IMR-90 (cell line): ENCODE measurements around the gene ATF1. TPM values are rescaled to one million over a fixed set of nuclear protein-coding genes. Genes with fewer than 3 reads are reported as not detected.

Experiments
- ATAC-seq: fragments of 200-7000 bp; cut with Tn5 transposase; 2 replicates; pipeline ENCODE4 v1.9.1; 2020; ENCODE audit warnings: low read depth, mild to moderate bottlenecking, moderate library complexity
- BruUV-seq: library from RNA; stranded (reverse); fragments of 400-500 nt; replicated peaks from 2 replicates; lab custom pipeline; 2021; lab: Mats Ljungman, UMichigan
- CTCF ChIA-PET: fragments of 300-600 bp; formaldehyde crosslinking; extraction: SDS; loops from one replicate; lab custom pipeline; 2021; ENCODE audit warnings: antibody characterized with exemption; lab: Yijun Ruan, JAX
- POLR2A ChIA-PET: fragments of 300-600 bp; sonication (Branson Sonifier 250); formaldehyde crosslinking; loops from one replicate; lab custom pipeline; 2022; ENCODE audit warnings: antibody characterized with exemption; ENCODE audit not compliant: unreplicated experiment; lab: Charles Lee
- DNase-seq: peaks from one replicate; pipeline ENCODE4 v3.0.0; 2013
- H2AFZ ChIP-seq: replicated peaks from 2 replicates; pipeline ENCODE3; 2013; ENCODE audit warnings: low read length, mild to moderate bottlenecking; ENCODE audit not compliant: poor library complexity
- H2AK5ac ChIP-seq: 2 replicates; pipeline ENCODE4 v1.6.1; 2013; ENCODE audit warnings: low read depth, low read length, inconsistent platforms
- H2AK9ac ChIP-seq: replicated peaks from 2 replicates; pipeline ENCODE3; 2013; ENCODE audit warnings: mild to moderate bottlenecking, low read depth, low read length, moderate library complexity; ENCODE audit not compliant: poor library complexity
- H2BK120ac ChIP-seq: 2 replicates; pipeline ENCODE4 v1.6.1; 2013; ENCODE audit warnings: low read depth, low read length, inconsistent platforms
- H2BK15ac ChIP-seq: 3 replicates; pipeline ENCODE4 v1.6.1; 2013; ENCODE audit warnings: low read depth, low read length, inconsistent platforms
- H2BK20ac ChIP-seq: 2 replicates; pipeline ENCODE4 v1.6.1; 2013; ENCODE audit warnings: low read depth, mild to moderate bottlenecking, inconsistent platforms, low read length, moderate library complexity
- H2BK5ac ChIP-seq: 2 replicates; pipeline ENCODE4 v1.6.1; 2013; ENCODE audit warnings: mild to moderate bottlenecking, low read depth, low read length, inconsistent platforms; ENCODE audit not compliant: poor library complexity, severe bottlenecking
- H3K14ac ChIP-seq: replicated peaks from 2 replicates; pipeline ENCODE4 v1.6.1; 2013; ENCODE audit warnings: low read depth, low read length, inconsistent platforms
- H3K18ac ChIP-seq: 2 replicates; pipeline ENCODE4 v1.6.1; 2013; ENCODE audit warnings: low read depth, low read length, control low read depth
- H3K23ac ChIP-seq: 2 replicates; pipeline ENCODE4 v1.6.1; 2013; ENCODE audit warnings: low read depth, low read length, inconsistent platforms
- H3K27ac ChIP-seq: 2 replicates; pipeline ENCODE4 v1.5.1; 2013; ENCODE audit warnings: mild to moderate bottlenecking, control low read depth, low read length; ENCODE audit not compliant: insufficient read depth
- H3K27me3 ChIP-seq: 2 replicates; pipeline ENCODE4 v1.6.1; 2013; ENCODE audit warnings: low read length; ENCODE audit not compliant: control insufficient read depth, insufficient read depth
- H3K36me3 ChIP-seq: 2 replicates; pipeline ENCODE4 v1.6.1; 2013; ENCODE audit warnings: low read length, mixed read lengths; ENCODE audit not compliant: control insufficient read depth, insufficient read depth
- H3K4ac ChIP-seq: 2 replicates; pipeline ENCODE4 v1.6.1; 2013; ENCODE audit warnings: low read depth, low read length, inconsistent platforms
- H3K4me1 ChIP-seq: 2 replicates; pipeline ENCODE4 v1.6.1; 2013; ENCODE audit warnings: low read length, mixed read lengths; ENCODE audit not compliant: control insufficient read depth, insufficient read depth
- H3K4me2 ChIP-seq: 2 replicates; pipeline ENCODE4 v1.6.1; 2013; ENCODE audit warnings: low read depth, mild to moderate bottlenecking, control low read depth, low read length, moderate library complexity
- H3K4me3 ChIP-seq: 2 replicates; pipeline ENCODE4 v1.5.1; 2013; ENCODE audit warnings: low read depth, mild to moderate bottlenecking, control low read depth, low read length, moderate library complexity; ENCODE audit not compliant: insufficient read depth
- H3K56ac ChIP-seq: 2 replicates; pipeline ENCODE4 v1.6.1; 2013; ENCODE audit warnings: low read length, inconsistent platforms; ENCODE audit not compliant: insufficient read depth; ENCODE audit errors: extremely low read depth
- H3K79me1 ChIP-seq, 2 experiments: 2 replicates each; pipeline ENCODE4 v1.6.1; 2013; ENCODE audit warnings: low read length in 2 of 2, inconsistent platforms in 1 of 2, low read depth in 1 of 2
- H3K9ac ChIP-seq: 2 replicates; pipeline ENCODE4 v1.6.1; 2013; ENCODE audit warnings: low read depth, low read length, control low read depth
- H3K9me1 ChIP-seq: 2 replicates; pipeline ENCODE4 v1.6.1; 2013; ENCODE audit warnings: low read length, inconsistent platforms; ENCODE audit not compliant: insufficient read depth
- H3K9me3 ChIP-seq: 2 replicates; pipeline ENCODE4 v1.6.1; 2013; ENCODE audit warnings: low read length; ENCODE audit not compliant: control insufficient read depth, insufficient read depth
- H4K20me1 ChIP-seq: 2 replicates; pipeline ENCODE4 v1.6.1; 2013; ENCODE audit warnings: low read length, inconsistent platforms; ENCODE audit not compliant: insufficient read depth
- H4K5ac ChIP-seq: 2 replicates; pipeline ENCODE4 v1.6.1; 2013; ENCODE audit warnings: mild to moderate bottlenecking, low read depth, low read length, control low read depth
- H4K8ac ChIP-seq, 2 experiments: 2 replicates each; pipeline ENCODE4 v1.6.1; 2013; ENCODE audit warnings: low read depth in 2 of 2, low read length in 2 of 2, control low read depth in 1 of 2, inconsistent platforms in 1 of 2
- H4K91ac ChIP-seq: 2 replicates; pipeline ENCODE4 v1.6.1; 2013; ENCODE audit warnings: low read depth, low read length, inconsistent platforms; ENCODE audit not compliant: insufficient read depth
- FOS ChIP-seq: fragments of 150-350 bp; IDR thresholded peaks from 2 replicates; pipeline ENCODE4 v1.6.1; 2016; ENCODE audit warnings: low read depth, low read length
- MAFK ChIP-seq: IDR thresholded peaks from 2 replicates; pipeline ENCODE4 v1.6.1; 2012; ENCODE audit warnings: low read depth, low read length, improper control_type of control experiment
- dilution Hi-C: fragments of 300-500 bp; cut with HindIII; formaldehyde crosslinking; loops from one replicate; pipeline ENCODE4 v1.14.3; 2018; ENCODE audit warnings: low sequenced_read_pairs; ENCODE audit not compliant: unreplicated experiment
- in situ Hi-C: fragments of 300-500 bp; cut with MboI; formaldehyde crosslinking; loops from 3 replicates; pipeline ENCODE4 v1.14.3; 2019; ENCODE audit warnings: low sequenced_read_pairs, inconsistent platforms, mixed read lengths
- intact Hi-C: fragments of 100-400 bp; cut with micrococcal nuclease; formaldehyde crosslinking; loops from 2 replicates; pipeline ENCODE4 v1.10.0; 2022
- polyA plus RNA-seq, 3 experiments: library from polyadenylated mRNA; depleted of rRNA; stranded (reverse); fragments of >200 nt; gene quantifications; 2 replicates each; pipeline ENCODE4 v1.2.3, GENCODE V29; 2012; ENCODE audit warnings: low replicate concordance in 1 of 3
- total RNA-seq: library from RNA; depleted of rRNA; stranded (reverse); fragments of >200 nt; gene quantifications from 2 replicates; pipeline ENCODE4 v1.2.3, GENCODE V29; 2012

ATF1 gene
- total and polyA plus RNA-seq, 2 of the 4 experiments (the other 2 are of a cell fraction), result 20.6 to 24.0 TPM

DNA sequence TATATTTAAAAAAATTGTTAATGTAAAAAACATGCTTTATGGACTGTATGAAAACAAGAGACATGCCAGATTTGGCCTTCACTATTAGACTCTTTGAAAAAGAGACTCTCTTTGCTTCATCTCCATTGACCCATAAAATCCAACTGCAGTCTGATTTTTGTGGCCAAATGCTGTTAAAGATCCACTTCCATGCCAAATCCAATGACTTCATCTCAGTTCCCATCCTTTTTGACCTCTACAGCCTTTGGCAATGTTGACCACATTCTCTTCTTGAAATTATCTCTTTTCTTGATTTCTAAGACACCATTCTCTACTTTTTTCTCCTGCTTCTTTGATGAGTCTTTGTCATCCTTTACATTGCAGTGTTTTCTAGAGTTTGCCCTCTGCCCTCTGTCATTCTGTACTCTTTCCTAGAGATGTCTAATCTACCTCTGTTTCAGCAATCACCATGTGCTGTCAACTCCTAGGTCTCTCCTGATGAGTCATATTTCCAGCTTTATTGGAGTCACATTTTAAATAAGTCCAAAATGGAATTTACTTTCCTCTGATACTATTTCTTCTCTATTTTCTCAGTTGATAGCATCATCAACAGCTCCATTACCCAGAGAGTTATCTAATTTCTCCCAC lies 81.2 kb downstream of the ATF1 start:
- Histone ChIP-seq H3K36me3 (no peaks in the 10 kb centered on the region), H2AFZ (no peak overlapping the region), H3K18ac (no peak overlapping the region), H3K4ac (no peak overlapping the region), H3K9me3 (peaks cover 6% of the 10 kb centered on the region), H3K79me1 (no peaks in the 10 kb centered on the region), H2BK20ac (no peak overlapping the region), H2BK15ac (no peak overlapping the region), H4K8ac (no peak overlapping the region), H4K91ac (no peak overlapping the region), H3K56ac (no peak overlapping the region), H3K9me1 (no peaks in the 10 kb centered on the region), H3K9ac (no peak overlapping the region), H3K27ac (no peak overlapping the region), H3K4me1 (no peaks in the 10 kb centered on the region), H4K20me1 (no peaks in the 10 kb centered on the region), H2AK5ac (no peak overlapping the region), H2BK5ac (no peak overlapping the region), H3K14ac (no peak overlapping the region), H2BK120ac (no peak overlapping the region), H3K4me2 (no peak overlapping the region), H4K5ac (no peak overlapping the region), H3K27me3 (no peaks in the 10 kb centered on the region), H3K4me3 (no peak overlapping the region), H2AK9ac (no peak overlapping the region), H3K23ac (no peak overlapping the region)
- BruUV-seq, result no TSS peak
- intact Hi-C loops (loop anchor here (2.0 kb wide), 1 partner anchor 46 kb away; no protein-coding TSS in a partner anchor), dilution Hi-C loops (no loop called here), in situ Hi-C loops (no loop called here)
- CTCF ChIA-PET, result no interaction called here
- DNase-seq (peak; percentile 33), ATAC-seq (no peak)
- POLR2A ChIA-PET, result no interaction called here
- TF ChIP-seq MAFK (no peak), FOS (peak; percentile 28; the same call in 1 of the 2 replicates)
